ENCODE measurements around the gene HEATR5A.
"Not testable (repeated sequence)": the region's sequence is repeated elsewhere in the genome, so short reads cannot be mapped to it uniquely, and the experiment has no call there.

HEATR5A gene

DNA sequence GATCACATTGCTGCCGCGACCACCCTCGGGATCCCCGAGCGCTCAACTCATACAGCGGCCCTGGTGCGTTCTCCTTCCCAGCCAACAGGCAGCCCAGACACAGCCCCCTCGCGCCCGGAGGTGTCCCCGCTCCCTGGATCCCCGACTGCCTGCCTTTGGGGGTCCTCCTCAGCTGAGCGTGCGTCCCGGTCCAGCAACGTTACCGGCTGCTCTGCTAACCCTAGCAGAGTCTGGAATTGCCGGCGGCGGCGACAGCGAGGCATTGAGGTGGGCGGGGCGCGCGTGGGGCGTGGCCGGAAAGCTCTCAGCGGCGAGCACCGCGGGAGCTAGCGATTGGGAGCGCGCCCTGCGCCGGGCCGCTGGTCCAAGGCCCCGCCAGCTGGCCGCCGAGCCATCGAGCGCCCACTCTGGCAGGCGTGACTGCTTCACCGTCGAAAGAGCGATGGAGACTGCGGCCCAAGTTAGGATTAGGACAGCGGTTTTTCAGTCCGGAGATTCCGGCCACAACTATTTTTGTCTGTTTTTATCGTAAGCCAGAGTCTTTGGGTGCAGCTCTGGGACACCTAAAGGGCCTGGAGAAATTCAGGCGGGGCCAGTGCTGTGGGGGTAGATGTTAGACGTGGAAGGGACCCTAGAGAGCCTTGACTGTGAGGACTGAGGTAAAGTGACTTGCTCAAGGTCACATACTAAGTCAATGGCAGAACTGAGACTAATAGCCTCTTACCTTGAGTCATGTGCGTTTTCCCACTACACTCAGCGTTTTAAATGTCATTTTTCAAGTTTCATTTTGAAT lies at the start of gene HEATR5A:
Gene HEATR5A, minus strand, starts transcription at position 232 of the 793 bp plus-strand sequence. CDS start 17,575 bp downstream, outside the sequence.
- peak; percentile 98 for ATAC-seq
- no peak for TF ChIP-seq PPARA (CRISPR knock-in tag; IDR thresholded peaks at IDR 0.05; ENCODE audit: borderline replicate concordance)
- TF ChIP-seq ESRRG (CRISPR knock-in tag; IDR thresholded peaks at IDR 0.05) = peak; percentile 32; the same call in 1 of the 2 replicates
- no peak for TF ChIP-seq CSDC2 (CRISPR knock-in tag; IDR thresholded peaks at IDR 0.05)

DNA sequence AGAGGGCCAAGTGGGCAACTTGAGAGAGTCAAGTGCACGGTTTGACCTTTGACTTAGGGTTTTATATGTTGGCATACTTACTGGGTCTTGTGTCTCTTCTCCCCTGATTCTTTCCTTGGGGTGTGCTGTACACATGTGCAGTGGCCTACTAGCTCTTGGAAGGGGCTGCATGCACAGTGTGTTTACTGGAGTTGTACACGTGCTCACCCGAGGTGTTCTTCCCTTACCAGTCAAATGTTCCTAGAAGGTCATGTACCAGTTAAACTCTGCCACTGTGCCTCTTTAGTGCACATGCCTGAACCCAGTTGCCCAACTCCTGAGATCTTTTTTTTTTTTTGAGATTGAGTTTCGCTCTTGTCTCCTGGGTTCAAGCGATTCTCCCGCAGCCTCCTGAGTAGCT lies 46.2 kb upstream of the HEATR5A start:
- no peak for TF ChIP-seq ZNF565 (CRISPR knock-in tag; conservative IDR thresholded peaks at IDR 0.05; ENCODE audit: low read depth)
- TF ChIP-seq ZNF8 (CRISPR knock-in tag; IDR thresholded peaks at IDR 0.05) = no peak
- no peak for TF ChIP-seq SNAI2 (CRISPR knock-in tag; IDR thresholded peaks at IDR 0.05)
- TF ChIP-seq, protein P1, sequence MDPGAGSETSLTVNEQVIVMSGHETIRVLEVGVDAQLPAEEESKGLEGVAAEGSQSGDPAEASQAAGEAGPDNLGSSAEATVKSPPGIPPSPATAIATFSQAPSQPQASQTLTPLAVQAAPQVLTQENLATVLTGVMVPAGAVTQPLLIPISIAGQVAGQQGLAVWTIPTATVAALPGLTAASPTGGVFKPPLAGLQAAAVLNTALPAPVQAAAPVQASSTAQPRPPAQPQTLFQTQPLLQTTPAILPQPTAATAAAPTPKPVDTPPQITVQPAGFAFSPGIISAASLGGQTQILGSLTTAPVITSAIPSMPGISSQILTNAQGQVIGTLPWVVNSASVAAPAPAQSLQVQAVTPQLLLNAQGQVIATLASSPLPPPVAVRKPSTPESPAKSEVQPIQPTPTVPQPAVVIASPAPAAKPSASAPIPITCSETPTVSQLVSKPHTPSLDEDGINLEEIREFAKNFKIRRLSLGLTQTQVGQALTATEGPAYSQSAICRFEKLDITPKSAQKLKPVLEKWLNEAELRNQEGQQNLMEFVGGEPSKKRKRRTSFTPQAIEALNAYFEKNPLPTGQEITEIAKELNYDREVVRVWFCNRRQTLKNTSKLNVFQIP (CRISPR knock-in tag; IDR thresholded peaks at IDR 0.05; ENCODE audit: borderline replicate concordance, low read depth) = no peak
- TF ChIP-seq, protein P2, sequence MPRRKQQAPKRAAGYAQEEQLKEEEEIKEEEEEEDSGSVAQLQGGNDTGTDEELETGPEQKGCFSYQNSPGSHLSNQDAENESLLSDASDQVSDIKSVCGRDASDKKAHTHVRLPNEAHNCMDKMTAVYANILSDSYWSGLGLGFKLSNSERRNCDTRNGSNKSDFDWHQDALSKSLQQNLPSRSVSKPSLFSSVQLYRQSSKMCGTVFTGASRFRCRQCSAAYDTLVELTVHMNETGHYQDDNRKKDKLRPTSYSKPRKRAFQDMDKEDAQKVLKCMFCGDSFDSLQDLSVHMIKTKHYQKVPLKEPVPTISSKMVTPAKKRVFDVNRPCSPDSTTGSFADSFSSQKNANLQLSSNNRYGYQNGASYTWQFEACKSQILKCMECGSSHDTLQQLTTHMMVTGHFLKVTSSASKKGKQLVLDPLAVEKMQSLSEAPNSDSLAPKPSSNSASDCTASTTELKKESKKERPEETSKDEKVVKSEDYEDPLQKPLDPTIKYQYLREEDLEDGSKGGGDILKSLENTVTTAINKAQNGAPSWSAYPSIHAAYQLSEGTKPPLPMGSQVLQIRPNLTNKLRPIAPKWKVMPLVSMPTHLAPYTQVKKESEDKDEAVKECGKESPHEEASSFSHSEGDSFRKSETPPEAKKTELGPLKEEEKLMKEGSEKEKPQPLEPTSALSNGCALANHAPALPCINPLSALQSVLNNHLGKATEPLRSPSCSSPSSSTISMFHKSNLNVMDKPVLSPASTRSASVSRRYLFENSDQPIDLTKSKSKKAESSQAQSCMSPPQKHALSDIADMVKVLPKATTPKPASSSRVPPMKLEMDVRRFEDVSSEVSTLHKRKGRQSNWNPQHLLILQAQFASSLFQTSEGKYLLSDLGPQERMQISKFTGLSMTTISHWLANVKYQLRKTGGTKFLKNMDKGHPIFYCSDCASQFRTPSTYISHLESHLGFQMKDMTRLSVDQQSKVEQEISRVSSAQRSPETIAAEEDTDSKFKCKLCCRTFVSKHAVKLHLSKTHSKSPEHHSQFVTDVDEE (CRISPR knock-in tag; IDR thresholded peaks at IDR 0.05) = no peak
- TF ChIP-seq TOX (CRISPR knock-in tag; IDR thresholded peaks at IDR 0.05; ENCODE audit: borderline replicate concordance) = no peak
- no peak for TF ChIP-seq ESRRG (CRISPR knock-in tag; IDR thresholded peaks at IDR 0.05)
- TF ChIP-seq, protein P3, sequence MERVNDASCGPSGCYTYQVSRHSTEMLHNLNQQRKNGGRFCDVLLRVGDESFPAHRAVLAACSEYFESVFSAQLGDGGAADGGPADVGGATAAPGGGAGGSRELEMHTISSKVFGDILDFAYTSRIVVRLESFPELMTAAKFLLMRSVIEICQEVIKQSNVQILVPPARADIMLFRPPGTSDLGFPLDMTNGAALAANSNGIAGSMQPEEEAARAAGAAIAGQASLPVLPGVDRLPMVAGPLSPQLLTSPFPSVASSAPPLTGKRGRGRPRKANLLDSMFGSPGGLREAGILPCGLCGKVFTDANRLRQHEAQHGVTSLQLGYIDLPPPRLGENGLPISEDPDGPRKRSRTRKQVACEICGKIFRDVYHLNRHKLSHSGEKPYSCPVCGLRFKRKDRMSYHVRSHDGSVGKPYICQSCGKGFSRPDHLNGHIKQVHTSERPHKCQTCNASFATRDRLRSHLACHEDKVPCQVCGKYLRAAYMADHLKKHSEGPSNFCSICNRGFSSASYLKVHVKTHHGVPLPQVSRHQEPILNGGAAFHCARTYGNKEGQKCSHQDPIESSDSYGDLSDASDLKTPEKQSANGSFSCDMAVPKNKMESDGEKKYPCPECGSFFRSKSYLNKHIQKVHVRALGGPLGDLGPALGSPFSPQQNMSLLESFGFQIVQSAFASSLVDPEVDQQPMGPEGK (CRISPR knock-in tag; IDR thresholded peaks at IDR 0.05; ENCODE audit: borderline replicate concordance) = no peak
- no peak for TF ChIP-seq RARB (CRISPR knock-in tag; IDR thresholded peaks at IDR 0.05)
- TF ChIP-seq CSDC2 (CRISPR knock-in tag; IDR thresholded peaks at IDR 0.05) = no peak
- TF ChIP-seq OSR1 (CRISPR knock-in tag; IDR thresholded peaks at IDR 0.05) = no peak
- TF ChIP-seq ZC3H10 (CRISPR knock-in tag; IDR thresholded peaks at IDR 0.05) = no peak
- TF ChIP-seq GLIS3 (CRISPR knock-in tag; IDR thresholded peaks at IDR 0.05) = no peak
- no peak for ATAC-seq

DNA sequence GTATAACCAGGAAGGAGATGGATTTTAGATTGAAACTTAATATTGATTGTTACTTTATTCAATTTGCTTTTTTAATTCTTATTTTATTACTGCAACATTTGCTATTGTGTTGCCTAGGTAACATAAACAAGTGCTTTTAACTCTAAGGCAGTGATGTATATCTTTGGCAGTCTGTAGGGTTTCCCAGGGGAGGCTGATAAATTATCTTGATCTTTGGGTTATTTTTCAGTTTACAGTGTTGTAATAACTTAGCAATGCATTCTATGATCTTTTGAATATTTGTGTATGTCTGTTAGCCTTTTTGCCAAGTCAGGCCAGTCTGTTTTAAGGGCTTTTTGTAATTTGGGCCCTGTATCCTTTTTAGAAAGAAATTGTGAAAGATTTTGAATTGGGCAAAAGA lies 44.8 kb upstream of the HEATR5A start:
- peak; percentile 56; the same call in 2 of the 3 replicates for ATAC-seq
- TF ChIP-seq ISL1 (CRISPR knock-in tag; IDR thresholded peaks at IDR 0.05) = peak; percentile 29; the same call in 1 of the 2 replicates
- TF ChIP-seq, protein P4, sequence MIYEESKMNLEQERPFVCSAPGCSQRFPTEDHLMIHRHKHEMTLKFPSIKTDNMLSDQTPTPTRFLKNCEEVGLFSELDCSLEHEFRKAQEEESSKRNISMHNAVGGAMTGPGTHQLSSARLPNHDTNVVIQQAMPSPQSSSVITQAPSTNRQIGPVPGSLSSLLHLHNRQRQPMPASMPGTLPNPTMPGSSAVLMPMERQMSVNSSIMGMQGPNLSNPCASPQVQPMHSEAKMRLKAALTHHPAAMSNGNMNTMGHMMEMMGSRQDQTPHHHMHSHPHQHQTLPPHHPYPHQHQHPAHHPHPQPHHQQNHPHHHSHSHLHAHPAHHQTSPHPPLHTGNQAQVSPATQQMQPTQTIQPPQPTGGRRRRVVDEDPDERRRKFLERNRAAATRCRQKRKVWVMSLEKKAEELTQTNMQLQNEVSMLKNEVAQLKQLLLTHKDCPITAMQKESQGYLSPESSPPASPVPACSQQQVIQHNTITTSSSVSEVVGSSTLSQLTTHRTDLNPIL (CRISPR knock-in tag; IDR thresholded peaks at IDR 0.05; ENCODE audit: low read depth) = no peak

DNA sequence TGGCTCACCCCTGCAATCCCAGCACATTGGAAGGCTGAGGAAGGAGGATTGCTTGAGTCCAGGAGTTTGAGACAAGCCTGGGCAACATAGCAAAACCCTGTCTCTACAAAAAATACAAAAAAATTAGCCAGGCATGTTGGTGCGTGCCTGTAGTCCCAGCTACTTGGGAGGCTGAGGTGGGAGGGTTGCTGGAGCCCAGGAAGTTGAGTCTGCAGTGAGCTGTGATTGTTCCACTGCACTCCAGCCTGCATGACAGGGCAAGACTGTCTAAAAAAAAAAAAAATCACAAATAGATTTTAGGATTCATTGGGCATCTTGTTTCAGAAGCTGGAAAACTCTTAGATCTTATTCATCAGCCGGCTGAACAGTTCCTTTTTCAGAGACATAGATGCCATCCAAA lies 42.1 kb upstream of the HEATR5A start:
- ATAC-seq = not testable (repeated sequence)

DNA sequence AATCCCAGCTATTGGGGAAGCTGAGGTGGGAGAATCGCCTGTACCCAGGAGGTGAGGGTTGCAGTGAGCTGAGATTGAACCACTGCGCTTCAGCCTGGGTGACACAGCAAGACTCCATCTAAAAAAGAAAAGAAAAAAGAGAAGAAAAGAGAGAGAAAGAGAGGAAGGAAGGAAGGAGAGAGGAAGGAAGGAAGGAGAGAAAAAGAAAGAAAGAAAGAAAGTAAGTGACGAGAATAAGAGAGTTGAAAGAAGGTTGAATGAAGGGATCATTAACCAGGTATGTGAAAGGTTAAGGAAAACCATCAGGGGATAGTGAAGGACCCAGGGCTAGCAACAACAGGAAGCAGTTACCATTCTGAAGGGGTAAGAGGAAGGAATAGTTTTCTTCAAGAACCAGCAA lies 41.2 kb upstream of the HEATR5A start:
- ATAC-seq = no peak
- TF ChIP-seq ZC3H10 (CRISPR knock-in tag; IDR thresholded peaks at IDR 0.05) = no peak
- TF ChIP-seq ZNF8 (CRISPR knock-in tag; IDR thresholded peaks at IDR 0.05) = no peak
- no peak for TF ChIP-seq PPARA (CRISPR knock-in tag; IDR thresholded peaks at IDR 0.05; ENCODE audit: borderline replicate concordance)
- TF ChIP-seq RARB (CRISPR knock-in tag; IDR thresholded peaks at IDR 0.05) = no peak
- no peak for TF ChIP-seq ZNF565 (CRISPR knock-in tag; conservative IDR thresholded peaks at IDR 0.05; ENCODE audit: low read depth)
- TF ChIP-seq, protein P5, sequence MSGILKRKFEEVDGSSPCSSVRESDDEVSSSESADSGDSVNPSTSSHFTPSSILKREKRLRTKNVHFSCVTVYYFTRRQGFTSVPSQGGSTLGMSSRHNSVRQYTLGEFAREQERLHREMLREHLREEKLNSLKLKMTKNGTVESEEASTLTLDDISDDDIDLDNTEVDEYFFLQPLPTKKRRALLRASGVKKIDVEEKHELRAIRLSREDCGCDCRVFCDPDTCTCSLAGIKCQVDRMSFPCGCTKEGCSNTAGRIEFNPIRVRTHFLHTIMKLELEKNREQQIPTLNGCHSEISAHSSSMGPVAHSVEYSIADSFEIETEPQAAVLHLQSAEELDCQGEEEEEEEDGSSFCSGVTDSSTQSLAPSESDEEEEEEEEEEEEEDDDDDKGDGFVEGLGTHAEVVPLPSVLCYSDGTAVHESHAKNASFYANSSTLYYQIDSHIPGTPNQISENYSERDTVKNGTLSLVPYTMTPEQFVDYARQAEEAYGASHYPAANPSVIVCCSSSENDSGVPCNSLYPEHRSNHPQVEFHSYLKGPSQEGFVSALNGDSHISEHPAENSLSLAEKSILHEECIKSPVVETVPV (CRISPR knock-in tag; IDR thresholded peaks at IDR 0.05) = no peak
- no peak for TF ChIP-seq ZNF70 (CRISPR knock-in tag; IDR thresholded peaks at IDR 0.05)
- TF ChIP-seq SNAI2 (CRISPR knock-in tag; IDR thresholded peaks at IDR 0.05) = no peak
- no peak for TF ChIP-seq TOX (CRISPR knock-in tag; IDR thresholded peaks at IDR 0.05; ENCODE audit: borderline replicate concordance)
- TF ChIP-seq GLIS3 (CRISPR knock-in tag; IDR thresholded peaks at IDR 0.05) = no peak
- TF ChIP-seq, protein P3 (CRISPR knock-in tag; IDR thresholded peaks at IDR 0.05; ENCODE audit: borderline replicate concordance) = no peak
- no peak for TF ChIP-seq ZFP30 (CRISPR knock-in tag; IDR thresholded peaks at IDR 0.05)
- TF ChIP-seq CSDC2 (CRISPR knock-in tag; IDR thresholded peaks at IDR 0.05) = no peak
- TF ChIP-seq BACH2 (CRISPR knock-in tag; IDR thresholded peaks at IDR 0.05; ENCODE audit: borderline replicate concordance) = no peak
- no peak for TF ChIP-seq TCF4 (CRISPR knock-in tag; IDR thresholded peaks at IDR 0.05; ENCODE audit: borderline replicate concordance)
- TF ChIP-seq ISL1 (CRISPR knock-in tag; IDR thresholded peaks at IDR 0.05) = no peak

All from SK-N-SH treated with all-trans-retinoic acid at 6 μM for 48 hours (cell line).